NCI-H2227 (cell line): Measurements from ENCODE around the gene SH3BP1.
"Not testable (repeated sequence)": the region's sequence is repeated elsewhere in the genome, so short reads cannot be mapped to it uniquely, and the experiment has no call there.

Source experiments
- DNase-seq: peaks from one replicate; lab custom pipeline; 2025; ENCODE audit not compliant: unreplicated experiment; lab: John Stamatoyannopoulos, UW

Gene SH3BP1

GRCh38 chr22:37639070-37639760, at the start of gene SH3BP1:
Gene SH3BP1 (plus strand): TSS chr22:37639669. CDS start chr22:37639788, 119 bp downstream.
- peak; percentile 42 for DNase-seq

DNA sequence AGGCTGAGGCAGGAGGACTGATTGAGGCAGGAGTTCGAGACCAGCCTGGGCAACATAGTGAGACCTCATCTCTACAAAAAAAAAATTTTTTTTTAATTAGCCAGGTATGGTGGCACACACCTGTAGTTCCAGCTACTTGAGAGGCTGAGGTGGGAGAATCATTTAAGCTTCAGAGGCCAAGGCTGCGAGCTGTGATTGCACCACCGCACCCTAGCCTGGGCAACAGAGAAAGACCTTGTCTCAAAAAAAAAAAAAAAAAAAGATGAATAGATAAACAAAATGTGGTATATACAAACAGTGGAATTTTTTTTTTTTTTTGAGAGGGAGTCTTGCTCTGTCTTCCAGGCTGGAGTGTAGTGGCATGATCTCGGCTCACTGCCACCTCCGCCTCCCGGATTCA, 48.4 kb upstream of the SH3BP1 start:
- not testable (repeated sequence) for DNase-seq

GRCh38 chr22:37591823-37592404, 47.6 kb upstream of the SH3BP1 start:
- DNase-seq: no peak

DNA sequence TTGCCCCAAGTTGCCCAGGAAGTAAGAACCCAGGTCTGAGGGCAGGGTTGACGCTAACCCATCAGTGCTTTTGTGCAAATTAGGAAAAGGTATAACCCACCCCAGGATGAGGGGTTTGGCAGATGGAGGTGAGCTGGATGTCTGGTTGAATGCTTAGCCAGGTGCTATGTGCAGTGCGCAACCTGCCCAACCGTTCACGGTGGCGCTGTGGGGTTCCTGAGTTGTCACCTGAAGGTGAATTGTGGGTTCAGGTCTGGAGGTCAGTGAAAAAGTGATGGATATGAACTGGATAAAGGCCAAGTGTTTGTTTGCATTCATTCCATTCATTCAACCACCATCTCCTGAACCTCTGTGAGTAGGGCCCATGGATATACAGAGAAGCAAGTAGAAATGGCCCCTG, 45.2 kb upstream of the SH3BP1 start:
- no peak for DNase-seq

GRCh38 chr22:37599153-37599552, 40.3 kb upstream of the SH3BP1 start:
- no peak for DNase-seq

- no peak for DNase-seq
These were observed 38.3 kb upstream of the SH3BP1 start for GRCh38 chr22:37601203-37601539.

DNA sequence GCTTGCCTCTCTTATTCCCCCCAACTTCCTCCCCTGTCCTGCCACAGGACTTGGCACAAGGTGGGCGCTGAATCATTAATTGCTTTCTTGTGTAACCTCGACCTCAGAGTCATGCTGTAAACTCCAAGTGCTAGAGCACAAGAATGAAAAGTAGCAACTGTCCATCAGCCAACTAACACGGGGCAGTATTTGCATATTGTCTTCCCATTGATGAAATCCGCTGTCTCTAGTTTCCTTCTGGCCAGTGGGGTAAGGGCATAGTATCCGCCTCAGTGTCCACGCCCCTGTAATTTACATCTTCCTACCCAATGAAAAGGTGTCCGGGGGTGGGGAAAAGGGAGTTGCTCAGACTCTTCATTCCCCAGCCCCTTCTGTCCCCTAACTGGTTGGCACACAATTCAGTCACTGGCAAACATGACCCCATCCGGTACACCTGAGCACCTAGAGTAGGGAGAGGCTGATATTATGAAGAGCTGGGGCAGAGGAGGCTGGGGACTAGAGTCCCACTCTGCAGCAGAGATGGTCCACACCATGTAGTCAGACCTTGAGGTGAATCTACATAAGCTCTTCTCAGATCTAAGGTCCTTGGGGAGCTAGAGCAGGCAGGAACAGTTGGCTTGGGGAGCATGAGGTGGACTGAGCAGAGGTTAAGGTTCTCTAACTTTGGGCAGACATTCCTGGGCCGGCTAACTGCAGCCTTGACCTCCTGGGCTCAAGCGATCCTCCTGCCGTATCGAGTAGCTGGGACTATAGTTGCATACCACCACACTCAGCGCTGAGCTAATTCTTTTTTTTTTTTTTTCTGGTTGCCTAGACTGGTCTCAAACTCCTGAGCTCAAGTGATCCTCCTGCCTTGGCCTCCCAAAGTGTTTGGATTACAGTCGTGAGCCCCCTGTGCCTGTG, 37.7 kb upstream of the SH3BP1 start:
- peak; percentile 75 for DNase-seq

GRCh38 chr22:37602546-37603277, 36.8 kb upstream of the SH3BP1 start:
- not testable (repeated sequence) for DNase-seq

GRCh38 chr22:37604074-37604473, 35.4 kb upstream of the SH3BP1 start:
- no peak for DNase-seq

DNA sequence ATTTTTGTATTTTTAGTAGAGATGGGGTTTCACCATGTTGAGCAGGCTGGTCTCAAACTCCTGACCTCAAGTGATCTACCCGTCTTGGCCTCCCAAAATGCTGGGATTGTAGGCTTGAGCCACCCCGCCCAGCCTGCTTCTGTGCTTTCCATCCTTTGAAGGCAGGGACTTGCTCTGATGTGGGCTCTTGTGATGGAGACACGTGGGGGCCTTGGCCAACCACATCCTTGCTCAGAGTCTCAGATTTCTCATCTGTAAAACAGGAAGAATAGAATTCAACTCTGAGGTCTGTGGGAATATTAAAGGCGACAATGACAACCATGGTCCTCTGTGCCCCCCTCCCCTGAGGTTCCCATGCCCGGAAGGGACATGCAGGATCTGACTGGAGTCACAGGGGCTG, 34.6 kb upstream of the SH3BP1 start:
- DNase-seq: no peak

DNA sequence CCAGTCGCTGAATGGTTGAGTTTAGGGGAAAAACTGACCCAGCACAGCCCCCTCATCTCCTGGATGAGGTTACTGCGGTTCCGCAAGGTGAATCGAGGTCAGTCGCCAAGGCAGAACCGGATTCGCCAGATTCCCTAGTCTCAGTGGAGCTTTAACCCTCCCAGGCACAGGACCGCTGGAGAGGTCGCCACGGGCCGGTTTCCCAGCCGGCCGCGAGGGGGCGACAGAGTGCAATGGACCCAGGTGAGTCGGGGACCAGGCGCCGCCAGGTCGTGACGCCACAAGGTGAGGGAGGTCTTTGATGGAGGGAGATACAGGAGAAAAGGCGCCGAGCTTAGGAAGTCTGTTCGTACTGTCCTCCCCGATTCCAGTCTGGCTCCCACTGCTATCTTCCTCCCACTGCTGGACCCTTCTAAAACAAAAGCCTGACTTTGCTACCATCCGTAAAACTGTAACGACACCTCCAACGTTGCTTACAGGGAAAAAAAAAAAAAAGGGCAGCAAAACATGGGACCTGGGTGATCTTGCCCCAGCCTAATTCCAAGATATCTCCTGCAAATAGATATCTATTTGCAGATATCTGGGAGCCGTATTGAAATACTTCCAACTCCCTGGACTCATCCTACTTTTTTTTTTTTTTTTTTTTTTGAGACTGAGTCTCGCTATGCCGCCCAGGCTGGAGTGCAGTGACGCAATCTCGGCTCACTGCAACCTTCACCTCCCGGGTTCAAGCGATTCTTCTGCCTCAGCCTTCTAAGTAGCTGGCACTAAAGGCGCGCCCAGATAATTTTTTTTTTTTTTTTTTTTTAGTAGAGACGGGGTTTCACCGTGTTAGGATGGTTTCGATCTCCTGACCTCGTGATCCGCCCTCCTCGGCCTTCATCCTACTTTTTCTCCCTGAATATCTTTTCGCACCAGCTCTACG, 32.2 kb upstream of the SH3BP1 start:
- peak; percentile 86 for DNase-seq

- no peak for DNase-seq
These were observed 31.5 kb upstream of the SH3BP1 start for GRCh38 chr22:37607935-37608476.

DNA sequence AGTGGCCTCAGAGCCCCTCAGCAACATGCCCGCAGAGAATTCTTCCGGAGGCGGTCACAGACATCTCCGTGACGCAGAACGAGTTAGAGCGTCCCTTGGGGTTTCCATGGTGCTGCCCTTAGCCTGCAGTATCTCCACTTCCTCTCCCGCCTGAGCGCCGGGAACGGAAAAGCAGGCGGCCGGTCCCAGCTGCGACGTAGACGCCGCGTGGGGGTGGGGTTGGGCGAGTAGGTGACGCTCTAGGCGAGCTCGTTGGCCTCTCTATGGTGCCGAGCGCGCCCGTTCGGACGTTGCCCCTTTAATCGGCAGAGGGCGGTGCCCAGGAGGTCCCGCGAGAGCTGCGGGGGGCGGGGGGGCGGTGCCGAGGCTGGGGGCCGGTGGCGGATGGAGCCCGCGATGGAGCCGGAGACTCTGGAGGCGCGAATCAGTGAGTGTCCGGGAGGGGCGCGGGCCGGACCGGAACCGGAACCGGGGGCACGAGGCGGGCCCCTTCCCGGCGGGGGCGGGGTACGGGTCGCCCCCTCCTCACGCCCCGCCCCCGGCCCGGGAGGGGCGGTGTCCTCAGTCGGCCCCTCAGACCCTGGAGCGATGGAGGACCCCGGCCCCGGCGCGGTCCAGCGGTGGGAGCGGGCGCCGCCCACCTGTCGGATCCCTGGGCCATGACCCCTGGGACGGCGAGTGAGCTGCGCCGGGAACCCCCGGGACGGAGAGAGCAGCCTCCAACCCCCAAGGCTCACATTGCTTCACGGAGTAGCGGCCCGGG, 30.8 kb upstream of the SH3BP1 start, which contains the start of gene GGA1:
TSS of gene GGA1 (plus strand) at position 358 of the 763 bp plus-strand sequence. CDS start at position 385, 27 bp downstream.
- DNase-seq: peak; percentile 96

DNA sequence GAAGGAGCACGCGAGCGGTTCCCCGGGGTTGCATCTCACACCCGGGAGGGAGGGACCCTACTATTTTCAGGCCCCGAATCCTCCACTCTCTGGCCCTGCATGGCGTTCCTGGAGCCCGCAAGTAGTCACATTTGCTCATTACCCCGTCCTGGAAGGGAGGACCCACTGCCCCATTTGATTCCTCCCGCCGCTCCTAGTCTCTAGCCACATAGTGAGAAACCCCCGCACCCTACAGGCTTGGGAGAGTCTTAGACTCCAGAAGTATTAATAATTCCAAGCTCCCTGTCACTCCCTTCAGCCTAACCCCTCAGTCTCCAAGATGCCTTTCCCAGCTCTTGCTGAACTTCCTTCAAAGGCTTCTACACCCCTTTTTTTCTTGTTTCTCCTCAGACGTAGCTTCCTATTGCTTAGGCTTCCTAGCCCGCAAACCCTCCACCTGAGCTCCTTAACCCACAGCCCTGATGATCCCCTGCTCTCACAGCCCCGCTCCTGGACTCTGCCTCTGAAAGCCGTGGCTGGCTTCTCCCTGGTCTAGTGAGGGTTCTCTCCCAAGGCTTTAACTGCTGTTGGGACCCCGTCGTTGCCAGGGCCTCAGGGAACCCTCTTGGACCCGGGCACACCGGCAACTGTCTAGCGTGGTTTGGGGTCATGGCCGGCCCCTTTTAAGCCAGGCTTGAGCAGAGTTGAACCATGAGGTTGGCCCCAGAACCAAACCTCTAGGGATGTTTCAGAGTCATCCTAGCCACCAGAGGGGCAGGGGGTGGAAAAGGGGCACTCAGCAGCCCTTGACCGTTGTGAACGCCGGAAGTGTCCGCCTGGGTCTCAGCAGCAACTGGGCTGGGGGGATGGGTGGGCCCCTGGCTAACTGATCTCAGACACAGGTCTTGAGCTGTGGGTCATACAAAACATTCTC, 30.0 kb upstream of the SH3BP1 start:
- DNase-seq: no peak

- DNase-seq: not testable (repeated sequence)
These were observed 29.4 kb upstream of the SH3BP1 start for GRCh38 chr22:37610153-37610475.

DNA sequence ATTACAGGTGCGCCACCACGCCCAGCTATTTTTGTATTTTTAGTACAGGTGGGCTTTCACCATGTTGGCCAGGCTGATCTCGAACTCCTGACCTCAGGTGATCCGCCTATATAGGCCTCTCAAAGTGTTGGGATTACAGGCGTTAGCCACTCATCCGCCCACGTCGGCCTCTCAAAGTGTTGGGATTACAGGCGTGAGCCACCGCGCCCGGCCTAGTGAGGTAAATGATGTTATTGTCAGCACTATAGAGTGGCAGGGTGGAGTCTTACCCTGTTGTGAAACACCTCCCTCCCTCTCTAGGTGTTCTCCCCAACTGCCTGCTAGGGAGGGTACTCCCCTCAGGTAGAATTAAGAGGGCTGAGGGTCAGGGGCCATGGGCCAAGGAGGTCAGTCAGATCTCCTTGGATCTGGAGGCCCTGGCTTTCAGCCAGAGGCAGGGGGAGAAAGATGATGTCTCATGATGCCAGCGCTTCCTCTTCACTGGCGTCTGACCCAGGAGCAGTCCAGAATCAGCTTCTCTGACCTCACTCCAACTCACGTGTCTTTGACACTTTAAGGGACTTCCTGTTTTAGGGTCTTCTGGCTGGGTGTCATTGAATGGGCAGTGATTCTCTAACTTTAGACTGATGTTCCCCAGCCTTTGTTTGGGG, 28.9 kb upstream of the SH3BP1 start:
- no peak for DNase-seq

GRCh38 chr22:37611207-37611606, 28.3 kb upstream of the SH3BP1 start:
- DNase-seq: no peak
